WTC11 (cell line): ENCODE measurements around the gene CYP27A1.

ENCODE experiments used
- ATF1 ChIP-seq: sonication (generic); formaldehyde crosslinking; IDR thresholded peaks from 2 replicates; pipeline ENCODE4 v1.8.1; 2023; ENCODE audit warnings: mild to moderate bottlenecking, moderate library complexity, missing genetic modification reagents
- CBFB ChIP-seq: sonication (generic); formaldehyde crosslinking; IDR thresholded peaks from 2 replicates; pipeline ENCODE4 v1.8.1; 2022; ENCODE audit warnings: mild to moderate bottlenecking, low read depth, missing genetic modification reagents
- CTCF ChIP-seq: fragments of 200-600 bp; IDR thresholded peaks from 2 replicates; pipeline ENCODE4 v1.8.0; 2022; ENCODE audit warnings: antibody characterized with exemption
- ELF4 ChIP-seq: sonication (generic); formaldehyde crosslinking; IDR thresholded peaks from 2 replicates; pipeline ENCODE4 v1.8.1; 2022; ENCODE audit warnings: low read depth, mild to moderate bottlenecking, moderate library complexity, missing genetic modification reagents
- KAT7 ChIP-seq: sonication (generic); formaldehyde crosslinking; IDR thresholded peaks from 2 replicates; pipeline ENCODE4 v1.8.1; 2023; ENCODE audit warnings: missing genetic modification reagents, mild to moderate bottlenecking, borderline replicate concordance
- ZBTB21 ChIP-seq: sonication (generic); formaldehyde crosslinking; IDR thresholded peaks from 2 replicates; pipeline ENCODE4 v1.8.1; 2023; ENCODE audit warnings: mild to moderate bottlenecking, missing genetic modification reagents, borderline replicate concordance
- TF ChIP-seq, protein P1 (sequence below): sonication (generic); formaldehyde crosslinking; IDR thresholded peaks from 2 replicates; pipeline ENCODE4 v1.8.1; 2023; ENCODE audit warnings: mild to moderate bottlenecking, missing genetic modification reagents

- TF ChIP-seq ZBTB21 (CRISPR knock-in tag), result no peak
- no peak for TF ChIP-seq CTCF
- TF ChIP-seq ATF1 (CRISPR knock-in tag), result no peak
- TF ChIP-seq ELF4, result no peak
- no peak for TF ChIP-seq CBFB (CRISPR knock-in tag)
- no peak for TF ChIP-seq KAT7 (CRISPR knock-in tag)
- TF ChIP-seq, protein P1, sequence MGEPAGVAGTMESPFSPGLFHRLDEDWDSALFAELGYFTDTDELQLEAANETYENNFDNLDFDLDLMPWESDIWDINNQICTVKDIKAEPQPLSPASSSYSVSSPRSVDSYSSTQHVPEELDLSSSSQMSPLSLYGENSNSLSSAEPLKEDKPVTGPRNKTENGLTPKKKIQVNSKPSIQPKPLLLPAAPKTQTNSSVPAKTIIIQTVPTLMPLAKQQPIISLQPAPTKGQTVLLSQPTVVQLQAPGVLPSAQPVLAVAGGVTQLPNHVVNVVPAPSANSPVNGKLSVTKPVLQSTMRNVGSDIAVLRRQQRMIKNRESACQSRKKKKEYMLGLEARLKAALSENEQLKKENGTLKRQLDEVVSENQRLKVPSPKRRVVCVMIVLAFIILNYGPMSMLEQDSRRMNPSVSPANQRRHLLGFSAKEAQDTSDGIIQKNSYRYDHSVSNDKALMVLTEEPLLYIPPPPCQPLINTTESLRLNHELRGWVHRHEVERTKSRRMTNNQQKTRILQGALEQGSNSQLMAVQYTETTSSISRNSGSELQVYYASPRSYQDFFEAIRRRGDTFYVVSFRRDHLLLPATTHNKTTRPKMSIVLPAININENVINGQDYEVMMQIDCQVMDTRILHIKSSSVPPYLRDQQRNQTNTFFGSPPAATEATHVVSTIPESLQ, result no peak
Observed at GRCh38 chr2:218863021-218863520, 81.1 kb downstream of the CYP27A1 start.
